ENCODE measurements around the gene SMIM10.

GRCh38 chrX:135015523-135016245 is 24.9 kb downstream of the SMIM10 start:
- TF ChIP-seq CTCF (conservative IDR thresholded peaks at IDR 0.05; ENCODE audit: low read depth, low read length) (no peak), EZH2 (IDR thresholded peaks at IDR 0.05; ENCODE audit: borderline replicate concordance, low read depth, low read length, poor library complexity, severe bottlenecking) (no peak)

All from A673 (cell line).